ENCODE results near the gene ERFL.

The ERFL gene

GRCh38 chr19:41895745-41896580, 32.3 kb downstream of the ERFL start:
- TF ChIP-seq REST (IDR thresholded peaks at IDR 0.05; ENCODE audit: low read depth) (no peak), NFIC (IDR thresholded peaks at IDR 0.05) (no peak)

- no peak for TF ChIP-seq ZBTB7A (IDR thresholded peaks at IDR 0.05; ENCODE audit: low read depth)
- TF ChIP-seq NFIC (IDR thresholded peaks at IDR 0.05), result no peak
- TF ChIP-seq REST (IDR thresholded peaks at IDR 0.05; ENCODE audit: low read depth), result no peak
- no peak for TF ChIP-seq MAX (IDR thresholded peaks at IDR 0.05)
- TF ChIP-seq EP300 (IDR thresholded peaks at IDR 0.05; ENCODE audit: borderline replicate concordance), result no peak
- TF ChIP-seq FOXM1 (IDR thresholded peaks at IDR 0.05; ENCODE audit: borderline replicate concordance, low read depth), result no peak
- no peak for TF ChIP-seq RAD21 (IDR thresholded peaks at IDR 0.05; ENCODE audit: low read depth)
- no peak for TF ChIP-seq USF1 (IDR thresholded peaks at IDR 0.05)
- TF ChIP-seq YY1 (IDR thresholded peaks at IDR 0.05; ENCODE audit: low read depth), result no peak
- no peak for TF ChIP-seq CREB1 (IDR thresholded peaks at IDR 0.05; ENCODE audit: low read depth)
- no peak for TF ChIP-seq EGR1 (IDR thresholded peaks at IDR 0.05)
- no peak for TF ChIP-seq TCF12 (IDR thresholded peaks at IDR 0.05; ENCODE audit: low read depth)
- TF ChIP-seq TAF1 (IDR thresholded peaks at IDR 0.05; ENCODE audit: low read depth), result no peak
- TF ChIP-seq CEBPB (IDR thresholded peaks at IDR 0.05), result no peak
Observed at GRCh38 chr19:41894350-41894749, 33.9 kb downstream of the ERFL start.

- TF ChIP-seq REST (IDR thresholded peaks at IDR 0.05; ENCODE audit: low read depth) (no peak), YY1 (IDR thresholded peaks at IDR 0.05; ENCODE audit: low read depth) (no peak), NFIC (IDR thresholded peaks at IDR 0.05) (no peak), EP300 (IDR thresholded peaks at IDR 0.05; ENCODE audit: borderline replicate concordance) (no peak), RAD21 (IDR thresholded peaks at IDR 0.05; ENCODE audit: low read depth) (no peak), EGR1 (IDR thresholded peaks at IDR 0.05) (no peak), MAX (IDR thresholded peaks at IDR 0.05) (no peak), ZBTB7A (IDR thresholded peaks at IDR 0.05; ENCODE audit: low read depth) (no peak), FOXM1 (IDR thresholded peaks at IDR 0.05; ENCODE audit: borderline replicate concordance, low read depth) (no peak), USF1 (IDR thresholded peaks at IDR 0.05) (no peak), TAF1 (IDR thresholded peaks at IDR 0.05; ENCODE audit: low read depth) (no peak), TEAD4 (IDR thresholded peaks at IDR 0.05) (no peak), CREB1 (IDR thresholded peaks at IDR 0.05; ENCODE audit: low read depth) (no peak), CEBPB (IDR thresholded peaks at IDR 0.05) (no peak), TCF12 (IDR thresholded peaks at IDR 0.05; ENCODE audit: low read depth) (no peak)
Observed at GRCh38 chr19:41893899-41894298, 34.4 kb downstream of the ERFL start.

GRCh38 chr19:41892173-41892902, 35.9 kb downstream of the ERFL start:
- TF ChIP-seq YY1 (IDR thresholded peaks at IDR 0.05; ENCODE audit: low read depth) (no peak), ZBTB7A (IDR thresholded peaks at IDR 0.05; ENCODE audit: low read depth) (no peak), REST (IDR thresholded peaks at IDR 0.05; ENCODE audit: low read depth) (no peak), CEBPB (IDR thresholded peaks at IDR 0.05) (no peak), NFIC (IDR thresholded peaks at IDR 0.05) (no peak), CREB1 (IDR thresholded peaks at IDR 0.05; ENCODE audit: low read depth) (no peak), TAF1 (IDR thresholded peaks at IDR 0.05; ENCODE audit: low read depth) (no peak)

All from Ishikawa (cell line).